ENCODE measurements around the gene SULT1C2. TPM values are rescaled to one million over a fixed set of nuclear protein-coding genes. Genes with fewer than 3 reads are reported as not detected.
A peak's percentile ranks its signal among the peaks of the same experiment; 100 is the strongest.

The SULT1C2 gene
- total and polyA plus RNA-seq, 2 of the 13 experiments (the other 11 are each of a cell fraction or from before 2014, with no cell fraction given) = 4.0 to 6.2 TPM

GRCh38 chr2:108293850-108294249 is 5.2 kb downstream of the SULT1C2 start (continued):
- TF ChIP-seq, protein P1, sequence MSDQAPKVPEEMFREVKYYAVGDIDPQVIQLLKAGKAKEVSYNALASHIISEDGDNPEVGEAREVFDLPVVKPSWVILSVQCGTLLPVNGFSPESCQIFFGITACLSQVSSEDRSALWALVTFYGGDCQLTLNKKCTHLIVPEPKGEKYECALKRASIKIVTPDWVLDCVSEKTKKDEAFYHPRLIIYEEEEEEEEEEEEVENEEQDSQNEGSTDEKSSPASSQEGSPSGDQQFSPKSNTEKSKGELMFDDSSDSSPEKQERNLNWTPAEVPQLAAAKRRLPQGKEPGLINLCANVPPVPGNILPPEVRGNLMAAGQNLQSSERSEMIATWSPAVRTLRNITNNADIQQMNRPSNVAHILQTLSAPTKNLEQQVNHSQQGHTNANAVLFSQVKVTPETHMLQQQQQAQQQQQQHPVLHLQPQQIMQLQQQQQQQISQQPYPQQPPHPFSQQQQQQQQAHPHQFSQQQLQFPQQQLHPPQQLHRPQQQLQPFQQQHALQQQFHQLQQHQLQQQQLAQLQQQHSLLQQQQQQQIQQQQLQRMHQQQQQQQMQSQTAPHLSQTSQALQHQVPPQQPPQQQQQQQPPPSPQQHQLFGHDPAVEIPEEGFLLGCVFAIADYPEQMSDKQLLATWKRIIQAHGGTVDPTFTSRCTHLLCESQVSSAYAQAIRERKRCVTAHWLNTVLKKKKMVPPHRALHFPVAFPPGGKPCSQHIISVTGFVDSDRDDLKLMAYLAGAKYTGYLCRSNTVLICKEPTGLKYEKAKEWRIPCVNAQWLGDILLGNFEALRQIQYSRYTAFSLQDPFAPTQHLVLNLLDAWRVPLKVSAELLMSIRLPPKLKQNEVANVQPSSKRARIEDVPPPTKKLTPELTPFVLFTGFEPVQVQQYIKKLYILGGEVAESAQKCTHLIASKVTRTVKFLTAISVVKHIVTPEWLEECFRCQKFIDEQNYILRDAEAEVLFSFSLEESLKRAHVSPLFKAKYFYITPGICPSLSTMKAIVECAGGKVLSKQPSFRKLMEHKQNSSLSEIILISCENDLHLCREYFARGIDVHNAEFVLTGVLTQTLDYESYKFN (CRISPR knock-in tag; conservative IDR thresholded peaks at IDR 0.05) = peak; percentile 33; the same call in 1 of the 2 replicates
- TF ChIP-seq KLF16 (CRISPR knock-in tag; IDR thresholded peaks at IDR 0.05) = no peak
- no peak for TF ChIP-seq NFAT5 (CRISPR knock-in tag; IDR thresholded peaks at IDR 0.05)
- 0 out of 2 replicates have a peak, but pooled peaks have one; percentile 55 for TF ChIP-seq ZNF737 (CRISPR knock-in tag; IDR thresholded peaks at IDR 0.05; ENCODE audit: borderline replicate concordance)
- 0 out of 4 replicates have a peak, but pooled peaks of 1 of the 2 experiments have one; percentile 3 for TF ChIP-seq EP300 (IDR thresholded peaks at IDR 0.05; ENCODE audit: low read depth in 2 of 2, low read length in 2 of 2)
- no peak for TF ChIP-seq EP300 (CRISPR knock-in tag; IDR thresholded peaks at IDR 0.05; ENCODE audit: borderline replicate concordance)
- TF ChIP-seq HNF4A (CRISPR knock-in tag; IDR thresholded peaks at IDR 0.05) = peak; percentile 91
